Spinal cord (tissue), 10 donors: ENCODE data around the gene RPL35. TPM values are rescaled to one million over a fixed set of nuclear protein-coding genes. Genes with fewer than 3 reads are reported as not detected.
A peak's percentile ranks its signal among the peaks of the same experiment; 100 is the strongest.
"Not testable (repeated sequence)": the region's sequence is repeated elsewhere in the genome, so short reads cannot be mapped to it uniquely, and the experiment has no call there.

Experiments used
- DNase-seq, 6 donors: peaks; one replicate each; pipeline versions ENCODE4 v3.0.0 to v3.0.0-alpha.2; 2013 to 2015; ENCODE audit warnings: low spot score in 6 of 6, low read depth in 4 of 6
- H3K27ac ChIP-seq: one replicate; pipeline ENCODE4 v1.5.1; 2013; ENCODE audit warnings: low read depth, low read length, control low read depth
- H3K27me3 ChIP-seq: one replicate; pipeline ENCODE4 v1.6.1; 2013; ENCODE audit warnings: low read length; ENCODE audit not compliant: control insufficient read depth, insufficient read depth
- H3K36me3 ChIP-seq: one replicate; pipeline ENCODE4 v1.6.1; 2013; ENCODE audit warnings: low read length; ENCODE audit not compliant: control insufficient read depth, insufficient read depth
- H3K4me1 ChIP-seq: one replicate; pipeline ENCODE4 v1.6.1; 2013; ENCODE audit warnings: low read length; ENCODE audit not compliant: control insufficient read depth, insufficient read depth
- H3K4me3 ChIP-seq: one replicate; pipeline ENCODE4 v1.5.1; 2013; ENCODE audit warnings: low read depth, low read length, control low read depth
- H3K9me3 ChIP-seq: one replicate; pipeline ENCODE4 v1.6.1; 2013; ENCODE audit warnings: low read length; ENCODE audit not compliant: control insufficient read depth, insufficient read depth
- WGBS: methylation state at CpG from one replicate; pipeline ENCODE4 v1.1.5; 2013; ENCODE audit warnings: missing lambda C conversion rate; ENCODE audit not compliant: insufficient coverage; 5-methylcytosine and 5-hydroxymethylcytosine counted together
- polyA plus RNA-seq, 2 donors: library from polyadenylated mRNA; unstranded; fragments of 120-200 nt; gene quantifications; one replicate each; pipeline ENCODE4 v1.2.1, GENCODE V29; 2013; ENCODE audit not compliant: insufficient read length in 2 of 2
- total RNA-seq, 2 donors: library from RNA; depleted of rRNA in 1 of 2; stranded (reverse); fragments of 120-200 nt in 1 of 2; fragments of >200 nt in 1 of 2; gene quantifications; one replicate each; pipeline versions ENCODE4 v1.2.3 to v1.2.4, GENCODE V29; 2013 to 2014
- donor health status: healthy.

The RPL35 gene
- total and polyA plus RNA-seq, 4 donors: 640 to 1,674 (median 834) TPM

- H3K27ac ChIP-seq: no peak overlapping the region
- no peak overlapping the region for H3K4me3 ChIP-seq
- 71% methylated on average over 4 of the region's 7 CpGs for WGBS
- H3K27me3 ChIP-seq: no peaks in the 10 kb centered on the region
- H3K4me1 ChIP-seq: peaks cover 32% of the 10 kb centered on the region
- H3K9me3 ChIP-seq: no peaks in the 10 kb centered on the region
- H3K36me3 ChIP-seq: peaks cover 50% of the 10 kb centered on the region
- no peak for DNase-seq
Measured at GRCh38 chr9:124854822-124855221, 6.9 kb downstream of the RPL35 start.

GRCh38 chr9:124854161-124854560 is 7.6 kb downstream of the RPL35 start:
- WGBS: 83% methylated on average over 7 of the region's 8 CpGs
- Histone ChIP-seq H3K27ac (peak overlapping the region; percentile 29), H3K36me3 (peaks cover 44% of the 10 kb centered on the region), H3K4me3 (no peak overlapping the region), H3K9me3 (no peaks in the 10 kb centered on the region), H3K27me3 (no peaks in the 10 kb centered on the region), H3K4me1 (peaks cover 27% of the 10 kb centered on the region)
- DNase-seq: no peak

GRCh38 chr9:124853605-124854143 is 8.1 kb downstream of the RPL35 start:
- DNase-seq: no peak
- Histone ChIP-seq H3K4me1 (peaks cover 27% of the 10 kb centered on the region), H3K9me3 (no peaks in the 10 kb centered on the region), H3K27ac (peak overlapping the region; percentile 29), H3K27me3 (no peaks in the 10 kb centered on the region), H3K4me3 (peak overlapping the region; percentile 12), H3K36me3 (peaks cover 40% of the 10 kb centered on the region)
- 59% methylated on average over 11 of the region's 11 CpGs for WGBS

- Histone ChIP-seq H3K36me3 (peaks cover 33% of the 10 kb centered on the region), H3K4me1 (peaks cover 27% of the 10 kb centered on the region), H3K27ac (peak within 1 kb of the TSS; percentile 29), H3K27me3 (no peaks in the 10 kb centered on the region), H3K9me3 (no peaks in the 10 kb centered on the region), H3K4me3 (peak within 1 kb of the TSS; percentile 41)
- peak in 5 of 6 donors; percentile 45 to 88 (median 58) for DNase-seq
- WGBS: under 1% methylated on average over 50 of the region's 51 CpGs
Measured at GRCh38 chr9:124852829-124853531, 8.8 kb downstream of the RPL35 start, which contains the start of gene WDR38. Gene WDR38, plus strand, starts transcription at chr9:124853460. Its CDS starts 72 bp downstream, at chr9:124853532.

- H3K27me3 ChIP-seq: no peaks in the 10 kb centered on the region
- 59% methylated on average over 12 of the region's 13 CpGs for WGBS
- H3K4me1 ChIP-seq: peaks cover 27% of the 10 kb centered on the region
- H3K4me3 ChIP-seq: peak overlapping the region; percentile 41
- H3K36me3 ChIP-seq: peaks cover 26% of the 10 kb centered on the region
- no peak overlapping the region for H3K27ac ChIP-seq
- no peak for DNase-seq
- H3K9me3 ChIP-seq: no peaks in the 10 kb centered on the region
Measured at GRCh38 chr9:124852121-124852828, 9.5 kb downstream of the RPL35 start.

GRCh38 chr9:124849801-124850200 is 12.0 kb downstream of the RPL35 start:
- Histone ChIP-seq H3K36me3 (peaks cover 6% of the 10 kb centered on the region), H3K4me1 (peaks cover 27% of the 10 kb centered on the region), H3K9me3 (no peaks in the 10 kb centered on the region), H3K27me3 (no peaks in the 10 kb centered on the region), H3K27ac (no peak overlapping the region), H3K4me3 (no peak overlapping the region)
- 28% methylated on average over 6 of the region's 10 CpGs for WGBS
- DNase-seq: peak in 2 of 6 donors; percentile 42 to 78

DNA sequence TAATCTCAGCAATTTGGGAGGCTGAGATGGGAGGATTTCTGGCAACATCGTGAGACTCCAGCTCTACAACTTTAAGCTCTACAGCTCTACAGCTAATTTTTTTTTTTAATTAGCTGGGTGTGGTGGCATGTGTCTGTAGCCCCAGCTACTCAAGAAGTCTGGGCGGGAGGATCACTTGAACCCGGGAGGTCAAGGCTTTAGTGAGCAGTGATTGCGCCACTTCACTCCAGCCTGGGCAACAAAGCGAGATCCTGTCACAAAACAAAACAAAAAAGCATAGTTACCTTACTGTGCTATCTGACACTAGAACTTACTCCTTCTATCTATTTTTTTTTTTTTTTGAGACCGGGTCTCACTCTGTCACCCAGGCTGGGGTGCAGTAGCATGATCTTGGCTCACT is 14.8 kb downstream of the RPL35 start:
- H3K9me3 ChIP-seq: no peaks in the 10 kb centered on the region
- DNase-seq: no peak
- peaks cover 7% of the 10 kb centered on the region for H3K4me1 ChIP-seq
- no peaks in the 10 kb centered on the region for H3K36me3 ChIP-seq
- H3K27ac ChIP-seq: no peak overlapping the region
- whole genome bisulfite sequencing: 79% methylated on average over 3 of the region's 6 CpGs
- H3K27me3 ChIP-seq: no peaks in the 10 kb centered on the region
- H3K4me3 ChIP-seq: no peak overlapping the region

- not testable (repeated sequence) for H3K9me3 ChIP-seq, H3K4me1 ChIP-seq, H3K36me3 ChIP-seq, H3K27ac ChIP-seq, H3K27me3 ChIP-seq, DNase-seq, H3K4me3 ChIP-seq
- WGBS: 83% methylated on average over 4 of the region's 9 CpGs
Measured at GRCh38 chr9:124846467-124846866, 15.3 kb downstream of the RPL35 start.

GRCh38 chr9:124844291-124844690 is 17.5 kb downstream of the RPL35 start:
- H3K27ac ChIP-seq: no peak overlapping the region
- H3K4me3 ChIP-seq: no peak overlapping the region
- H3K27me3 ChIP-seq: no peaks in the 10 kb centered on the region
- H3K4me1 ChIP-seq: peaks cover 12% of the 10 kb centered on the region
- whole genome bisulfite sequencing: 81% methylated on average over 3 of the region's 4 CpGs
- H3K36me3 ChIP-seq: no peaks in the 10 kb centered on the region
- DNase-seq: no peak
- H3K9me3 ChIP-seq: no peaks in the 10 kb centered on the region
